HG03159 (cell line): ENCODE data around the gene TJAP1.

Experiments used
- ATAC-seq: cut with Tn5 transposase; IDR thresholded peaks from one replicate; pipeline ENCODE4 v1.9.1; 2021; ENCODE audit warnings: mild to moderate bottlenecking, moderate library complexity; ENCODE audit not compliant: unreplicated experiment

TJAP1 gene, protein sequence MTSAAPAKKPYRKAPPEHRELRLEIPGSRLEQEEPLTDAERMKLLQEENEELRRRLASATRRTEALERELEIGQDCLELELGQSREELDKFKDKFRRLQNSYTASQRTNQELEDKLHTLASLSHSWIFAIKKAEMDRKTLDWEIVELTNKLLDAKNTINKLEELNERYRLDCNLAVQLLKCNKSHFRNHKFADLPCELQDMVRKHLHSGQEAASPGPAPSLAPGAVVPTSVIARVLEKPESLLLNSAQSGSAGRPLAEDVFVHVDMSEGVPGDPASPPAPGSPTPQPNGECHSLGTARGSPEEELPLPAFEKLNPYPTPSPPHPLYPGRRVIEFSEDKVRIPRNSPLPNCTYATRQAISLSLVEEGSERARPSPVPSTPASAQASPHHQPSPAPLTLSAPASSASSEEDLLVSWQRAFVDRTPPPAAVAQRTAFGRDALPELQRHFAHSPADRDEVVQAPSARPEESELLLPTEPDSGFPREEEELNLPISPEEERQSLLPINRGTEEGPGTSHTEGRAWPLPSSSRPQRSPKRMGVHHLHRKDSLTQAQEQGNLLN

DNA sequence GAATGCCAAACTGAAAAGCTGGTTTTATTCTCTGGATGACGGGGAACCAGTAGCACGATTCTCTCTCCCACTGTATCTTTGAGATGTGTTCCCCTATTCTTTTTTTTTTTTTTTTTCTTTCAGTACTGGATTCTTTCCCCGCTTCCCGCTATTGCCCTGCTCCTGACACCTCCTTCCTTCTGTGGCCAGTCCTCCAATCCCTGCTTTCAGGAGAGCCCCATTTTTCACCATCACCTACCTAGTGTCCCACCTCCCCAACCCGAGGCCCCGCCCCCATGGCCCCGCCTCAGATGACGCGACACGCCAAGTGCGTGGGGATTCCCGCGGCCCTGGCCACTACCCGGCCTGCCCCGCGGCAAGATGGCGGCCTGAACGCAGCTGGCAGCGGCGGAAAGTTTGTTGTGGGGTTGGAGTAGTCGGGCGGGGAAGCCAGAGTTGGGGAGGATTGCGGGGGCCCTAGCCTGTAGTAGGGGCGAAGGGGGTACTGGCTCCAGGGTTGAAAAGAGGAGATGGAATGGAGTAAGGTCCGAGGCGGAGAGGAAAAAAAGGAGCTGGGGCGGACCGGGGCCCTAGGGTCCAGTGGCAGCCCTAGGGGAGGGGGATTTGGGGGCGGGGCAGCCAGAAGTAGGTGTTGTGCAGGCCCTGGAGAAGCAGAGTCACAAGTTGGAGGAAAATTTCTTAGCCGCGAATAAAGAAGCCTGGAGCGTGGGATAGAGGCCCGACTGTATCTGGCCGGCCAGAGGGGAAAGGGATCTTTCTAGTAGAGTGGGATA is at the start of gene TJAP1:
TJAP1 (plus strand) TSS at position 336 of the 773 bp plus-strand sequence. CDS start 21,432 bp downstream, outside the sequence.
- peak; percentile 86 for ATAC-seq

DNA sequence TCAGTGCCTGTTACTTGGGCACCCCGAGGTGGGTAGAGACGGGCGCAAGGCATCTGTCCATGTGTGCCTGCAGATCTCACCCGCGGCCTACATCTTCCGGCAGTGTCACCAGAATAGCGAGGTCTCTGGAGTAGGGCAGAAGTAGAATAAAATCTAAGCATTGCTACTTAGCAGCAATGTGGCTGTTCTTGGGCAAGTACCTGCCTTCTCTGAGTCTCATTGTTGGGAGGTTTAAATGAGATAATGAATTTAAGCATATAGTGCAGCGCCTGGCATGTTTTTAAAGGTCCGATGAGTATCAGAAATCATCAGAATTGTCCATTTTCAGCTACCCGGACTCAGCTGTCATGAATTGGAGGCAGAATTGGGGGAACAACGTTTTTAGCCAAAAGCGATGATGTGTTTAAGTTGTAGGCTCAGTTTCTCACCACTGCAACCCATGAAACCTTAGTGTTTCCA is 49.2 kb upstream of the TJAP1 start:
- no peak for ATAC-seq

DNA sequence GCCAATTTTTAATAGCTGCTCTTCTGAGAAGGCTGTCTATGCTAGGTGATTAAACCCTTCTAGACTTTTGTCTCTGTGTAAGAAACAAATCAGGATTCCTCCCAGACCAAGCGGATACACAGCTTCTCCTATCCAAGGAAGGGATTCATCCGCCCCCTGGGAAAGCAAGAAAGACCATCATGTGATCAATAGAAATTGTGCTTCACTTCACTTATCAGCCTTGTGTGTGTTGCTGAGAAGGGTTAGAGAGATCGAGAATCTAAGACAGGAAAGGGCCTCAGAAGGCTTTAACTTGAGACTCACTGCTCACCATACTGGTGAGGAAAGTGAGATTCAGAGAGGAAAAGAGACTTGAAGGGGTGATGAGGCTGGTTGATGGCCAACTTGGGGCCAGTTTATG is 48.5 kb upstream of the TJAP1 start:
- ATAC-seq = no peak

DNA sequence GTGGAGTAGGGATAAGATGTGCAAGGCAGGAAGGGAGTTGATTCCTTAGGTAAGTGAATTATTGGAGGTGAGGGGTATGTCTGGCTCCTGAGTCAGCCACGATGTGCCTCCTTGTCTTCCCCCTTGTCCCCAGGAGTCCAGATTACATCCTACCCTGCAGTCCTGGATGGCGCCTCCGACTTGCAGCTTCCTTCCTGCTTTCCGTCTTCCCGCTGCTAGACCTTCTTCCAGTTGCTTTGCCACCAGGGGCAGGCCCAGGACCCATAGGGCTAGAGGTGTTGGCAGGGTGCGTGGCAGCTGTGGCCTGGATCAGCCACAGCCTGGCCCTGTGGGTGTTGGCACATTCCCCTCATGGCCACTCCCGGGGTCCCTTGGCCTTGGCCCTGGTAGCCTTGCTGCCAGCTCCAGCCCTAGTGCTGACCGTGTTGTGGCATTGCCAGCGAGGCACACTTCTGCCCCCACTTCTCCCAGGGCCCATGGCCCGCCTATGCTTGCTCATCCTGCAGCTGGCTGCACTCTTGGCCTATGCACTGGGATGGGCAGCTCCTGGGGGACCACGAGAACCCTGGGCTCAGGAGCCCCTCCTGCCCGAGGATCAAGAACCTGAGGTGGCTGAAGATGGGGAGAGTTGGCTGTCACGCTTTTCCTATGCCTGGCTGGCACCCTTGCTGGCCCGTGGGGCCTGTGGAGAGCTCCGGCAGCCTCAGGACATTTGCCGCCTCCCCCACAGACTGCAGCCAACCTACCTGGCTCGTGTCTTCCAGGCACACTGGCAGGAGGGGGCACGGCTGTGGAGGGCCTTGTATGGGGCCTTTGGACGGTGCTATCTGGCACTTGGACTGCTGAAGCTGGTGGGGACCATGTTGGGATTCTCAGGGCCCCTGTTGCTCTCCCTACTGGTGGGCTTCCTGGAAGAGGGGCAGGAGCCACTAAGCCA is 45.1 kb upstream of the TJAP1 start:
- ATAC-seq = no peak

DNA sequence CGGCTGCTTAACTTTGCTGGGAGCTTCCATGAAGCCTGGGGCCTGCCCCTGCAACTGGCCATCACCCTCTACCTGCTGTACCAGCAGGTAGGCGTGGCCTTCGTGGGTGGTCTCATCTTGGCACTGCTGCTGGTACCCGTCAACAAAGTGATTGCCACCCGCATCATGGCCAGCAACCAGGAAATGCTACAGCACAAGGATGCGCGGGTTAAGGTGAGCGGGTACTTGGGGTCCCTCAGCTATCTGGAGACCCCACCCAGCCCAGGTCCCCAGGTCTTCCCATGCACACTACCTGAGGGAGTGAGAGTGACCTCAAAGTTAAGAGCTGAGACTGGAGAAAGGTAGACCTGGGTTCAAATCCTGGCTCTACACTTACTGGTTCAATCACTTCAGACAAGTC is 44.2 kb upstream of the TJAP1 start:
- ATAC-seq = no peak

DNA sequence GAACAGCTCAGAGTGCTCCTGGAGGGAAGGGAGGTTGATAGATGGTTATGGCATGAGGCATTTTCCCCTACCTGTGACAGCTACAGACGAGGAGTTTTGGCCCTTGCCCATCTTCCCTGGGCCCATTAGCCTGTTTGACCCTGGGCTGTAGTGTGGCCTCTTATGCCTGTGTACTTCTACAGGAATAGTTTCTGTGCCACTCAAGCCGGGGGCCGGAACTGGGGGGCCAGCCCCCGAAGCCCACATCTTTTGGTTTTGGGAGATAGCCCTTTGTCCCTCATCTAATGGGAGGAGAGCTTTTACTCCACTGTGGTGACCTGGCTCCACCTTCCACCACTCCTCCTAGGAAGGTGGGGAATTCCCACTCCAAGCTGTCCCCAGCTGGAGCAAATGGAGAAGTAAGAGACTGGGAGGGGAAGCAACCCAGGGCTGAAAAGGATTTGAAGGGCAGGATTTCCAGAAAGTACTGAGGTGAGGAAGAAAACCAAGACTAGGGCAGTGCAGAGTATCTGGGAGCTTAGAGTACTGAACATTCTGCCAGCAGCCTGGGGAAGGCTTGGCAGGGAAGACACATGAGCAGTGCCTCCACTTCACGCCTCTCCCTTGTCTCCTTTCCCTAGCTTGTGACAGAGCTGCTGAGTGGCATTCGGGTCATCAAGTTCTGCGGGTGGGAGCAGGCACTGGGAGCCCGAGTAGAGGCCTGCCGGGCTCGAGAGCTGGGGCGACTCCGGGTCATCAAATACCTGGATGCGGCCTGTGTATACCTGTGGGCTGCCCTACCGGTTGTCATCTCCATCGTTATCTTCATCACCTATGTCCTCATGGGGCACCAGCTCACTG is 43.1 kb upstream of the TJAP1 start:
- no peak for ATAC-seq

DNA sequence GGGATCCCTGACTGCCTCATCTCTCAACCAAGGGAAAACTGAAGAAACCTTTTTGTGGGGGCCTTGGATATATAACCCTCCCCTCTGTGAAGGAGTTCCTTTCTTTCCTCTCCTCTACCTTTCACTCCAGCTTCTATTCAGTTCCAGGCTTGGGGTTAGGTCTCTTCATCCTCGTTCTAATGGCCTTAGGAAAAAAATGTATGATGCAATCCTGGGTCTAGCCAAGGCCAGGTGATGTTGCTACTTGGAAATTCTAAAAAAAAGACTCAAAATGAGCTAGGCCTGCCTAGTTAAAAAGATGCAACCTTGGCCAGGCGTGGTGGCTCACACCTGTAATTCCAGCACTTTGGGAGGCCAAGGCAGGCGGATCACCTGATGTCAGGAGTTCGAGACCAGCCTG is 42.4 kb upstream of the TJAP1 start:
- ATAC-seq = no peak

DNA sequence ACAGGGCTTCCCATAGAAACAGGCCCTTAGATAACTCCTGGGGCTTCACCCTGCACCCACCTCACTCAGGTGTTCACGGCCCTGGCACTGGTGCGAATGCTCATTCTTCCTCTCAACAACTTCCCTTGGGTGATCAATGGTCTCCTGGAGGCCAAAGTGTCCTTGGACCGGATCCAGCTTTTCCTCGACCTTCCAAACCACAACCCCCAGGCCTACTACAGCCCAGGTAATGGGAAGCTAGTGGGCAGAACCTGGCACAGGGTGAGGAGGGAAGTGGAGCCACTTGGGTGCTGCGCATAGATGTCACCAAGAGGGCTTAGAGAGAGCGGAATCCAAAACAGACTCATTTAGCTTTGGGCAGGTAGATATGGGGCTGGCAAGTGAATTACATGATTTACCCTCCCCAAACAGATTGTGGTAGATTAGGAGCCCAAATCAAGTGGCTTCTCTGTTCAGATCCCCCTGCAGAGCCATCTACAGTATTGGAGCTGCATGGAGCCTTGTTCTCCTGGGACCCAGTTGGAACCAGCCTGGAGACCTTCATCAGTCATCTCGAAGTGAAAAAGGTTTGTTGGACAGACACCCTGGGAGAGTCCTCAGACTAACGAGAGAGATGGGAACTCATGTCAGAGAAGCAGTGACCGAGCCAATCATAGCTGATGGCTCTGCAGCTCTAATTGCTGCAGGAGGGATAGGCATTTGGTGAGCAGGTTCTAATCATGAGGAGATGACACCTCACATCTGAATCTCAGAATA is 41.5 kb upstream of the TJAP1 start:
- ATAC-seq = no peak

DNA sequence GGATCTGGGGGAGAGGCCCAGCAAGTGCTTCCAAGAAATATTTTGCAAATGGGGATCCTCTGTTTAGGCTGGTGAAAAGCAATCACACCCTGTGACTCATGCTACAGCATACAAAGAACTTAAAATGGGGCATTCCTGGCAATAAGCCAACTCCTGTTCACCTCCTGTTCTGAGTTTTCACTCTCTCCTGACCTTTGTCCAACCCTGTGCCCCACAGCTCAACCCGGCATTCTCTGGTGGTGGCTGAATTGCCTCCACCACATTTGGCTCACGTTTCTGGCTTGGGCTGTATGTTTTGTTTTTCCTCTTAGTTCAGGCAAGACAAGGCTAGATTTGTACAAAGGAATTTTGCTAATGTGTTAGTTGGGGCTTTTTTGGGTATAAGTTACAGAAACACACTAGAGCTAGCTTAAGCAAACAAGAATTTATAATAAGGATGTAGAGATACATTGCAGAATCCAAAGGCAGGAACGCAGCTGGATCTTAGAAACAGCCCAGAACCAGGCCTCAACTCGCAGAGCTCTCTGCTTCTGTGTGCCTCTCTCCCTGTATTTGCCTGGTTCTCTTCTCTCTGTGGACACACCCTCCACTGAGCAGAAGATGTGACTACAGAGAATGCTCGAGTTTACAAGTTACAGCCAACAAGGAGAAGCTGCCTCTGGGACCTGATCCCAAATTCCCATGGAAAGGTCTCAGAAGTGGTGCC is 40.6 kb upstream of the TJAP1 start:
- no peak for ATAC-seq

DNA sequence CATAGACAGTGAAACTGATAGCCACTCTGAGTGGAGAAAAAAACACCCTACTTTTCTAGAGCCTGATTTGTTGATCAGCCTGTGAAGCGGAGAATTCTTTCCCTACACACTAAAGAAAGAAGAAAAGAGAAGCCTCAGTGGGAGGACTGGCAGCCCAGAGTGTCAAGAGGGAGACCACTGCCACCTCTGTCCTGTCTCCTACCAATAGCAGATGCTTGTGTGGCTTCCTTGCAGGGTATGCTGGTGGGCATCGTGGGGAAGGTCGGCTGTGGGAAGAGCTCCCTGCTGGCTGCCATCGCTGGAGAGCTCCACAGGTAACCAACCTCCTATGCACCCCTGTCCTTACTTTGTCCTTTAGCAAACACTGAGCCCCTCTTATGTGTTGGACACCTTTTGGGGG is 39.7 kb upstream of the TJAP1 start:
- no peak for ATAC-seq

DNA sequence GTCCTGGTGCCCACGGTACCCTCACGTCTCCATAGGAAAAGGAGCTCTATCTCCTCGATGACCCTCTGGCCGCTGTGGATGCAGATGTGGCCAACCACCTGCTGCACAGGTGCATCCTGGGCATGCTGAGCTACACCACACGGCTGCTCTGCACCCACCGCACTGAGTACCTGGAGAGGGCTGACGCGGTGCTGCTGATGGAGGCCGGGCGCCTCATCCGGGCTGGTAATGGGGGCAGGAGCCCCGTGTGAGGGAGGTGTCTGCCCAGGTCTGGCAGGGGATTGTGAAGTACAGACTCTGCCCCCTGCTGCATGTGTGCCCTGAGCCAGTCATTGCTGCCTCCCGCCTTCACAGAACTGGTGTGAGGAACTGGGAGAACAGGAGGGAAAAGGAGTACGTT is 34.4 kb upstream of the TJAP1 start:
- ATAC-seq = no peak

DNA sequence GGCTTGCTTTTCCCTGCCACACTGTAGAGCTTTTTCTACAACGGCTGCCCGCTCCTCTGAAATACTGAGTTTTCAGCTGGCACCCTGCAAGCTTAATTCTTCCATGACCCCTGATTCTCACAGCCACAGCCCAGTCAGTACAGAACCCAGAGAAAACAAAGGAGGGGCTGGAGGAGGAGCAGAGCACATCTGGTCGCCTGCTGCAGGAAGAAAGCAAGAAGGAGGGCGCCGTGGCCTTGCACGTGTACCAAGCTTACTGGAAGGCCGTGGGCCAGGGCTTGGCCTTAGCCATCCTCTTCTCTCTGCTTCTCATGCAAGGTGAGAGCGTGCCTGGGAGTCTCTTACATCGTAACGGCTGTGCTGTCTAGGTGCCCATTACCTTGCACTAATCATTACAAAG is 33.3 kb upstream of the TJAP1 start:
- no peak for ATAC-seq

DNA sequence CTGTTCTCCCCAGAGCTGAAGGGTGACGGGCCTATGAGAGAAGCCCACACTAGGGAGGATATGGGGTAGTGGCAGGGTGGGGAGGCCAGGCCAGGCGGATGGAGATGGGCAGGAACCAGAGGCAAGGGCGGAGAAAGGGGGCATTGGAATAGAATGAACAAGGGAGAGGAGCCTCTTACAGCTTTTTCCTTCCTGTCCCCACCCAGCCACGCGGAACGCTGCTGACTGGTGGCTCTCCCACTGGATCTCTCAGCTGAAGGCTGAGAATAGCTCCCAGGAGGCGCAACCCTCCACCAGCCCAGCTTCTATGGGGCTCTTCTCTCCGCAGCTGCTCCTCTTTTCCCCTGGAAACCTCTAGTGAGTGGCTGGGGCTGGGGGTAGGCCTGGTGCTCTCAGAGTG is 32.8 kb upstream of the TJAP1 start:
- no peak for ATAC-seq

DNA sequence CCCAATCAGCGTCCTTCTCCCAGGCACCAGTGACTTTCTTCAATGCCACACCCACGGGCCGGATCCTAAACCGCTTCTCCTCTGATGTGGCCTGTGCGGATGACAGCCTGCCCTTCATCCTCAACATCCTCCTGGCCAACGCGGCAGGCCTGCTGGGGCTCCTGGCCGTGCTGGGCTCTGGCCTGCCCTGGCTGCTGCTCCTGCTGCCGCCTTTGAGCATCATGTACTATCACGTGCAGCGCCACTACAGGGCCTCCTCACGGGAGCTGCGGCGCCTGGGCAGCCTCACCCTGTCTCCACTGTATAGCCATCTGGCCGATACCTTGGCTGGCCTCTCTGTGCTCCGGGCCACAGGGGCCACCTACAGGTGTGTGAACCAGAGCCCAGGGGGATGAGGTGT is 31.8 kb upstream of the TJAP1 start:
- ATAC-seq = no peak

DNA sequence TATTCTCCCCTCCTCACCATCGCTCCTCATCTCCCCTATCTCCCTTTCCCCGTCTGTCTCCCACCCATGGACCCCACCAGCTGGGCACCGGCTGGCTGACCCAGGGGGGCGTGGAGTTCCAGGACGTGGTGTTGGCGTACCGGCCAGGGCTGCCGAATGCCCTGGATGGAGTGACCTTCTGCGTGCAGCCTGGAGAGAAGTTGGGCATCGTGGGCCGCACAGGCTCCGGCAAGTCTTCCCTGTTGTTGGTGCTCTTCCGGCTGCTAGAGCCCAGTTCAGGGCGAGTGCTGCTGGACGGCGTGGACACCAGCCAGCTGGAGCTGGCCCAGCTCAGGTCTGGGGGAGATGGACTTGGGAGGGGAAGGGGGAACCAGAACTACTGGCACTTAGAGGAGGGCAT is 29.8 kb upstream of the TJAP1 start:
- no peak for ATAC-seq

DNA sequence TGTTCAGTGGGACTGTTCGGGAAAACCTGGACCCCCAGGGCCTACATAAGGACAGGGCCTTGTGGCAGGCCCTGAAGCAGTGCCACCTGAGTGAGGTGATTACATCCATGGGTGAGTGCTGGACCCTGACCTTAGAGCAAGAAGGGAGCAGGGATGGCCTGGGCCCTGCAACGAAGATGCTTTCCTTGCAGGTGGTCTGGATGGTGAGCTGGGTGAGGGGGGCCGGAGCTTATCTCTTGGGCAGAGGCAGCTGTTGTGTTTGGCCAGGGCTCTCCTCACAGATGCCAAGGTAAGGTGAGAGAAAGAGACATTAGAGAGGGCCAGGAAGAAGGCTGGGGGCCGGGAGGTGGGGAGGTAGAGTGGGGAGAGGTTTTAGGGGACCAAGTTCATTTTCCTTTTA is 28.5 kb upstream of the TJAP1 start:
- no peak for ATAC-seq

DNA sequence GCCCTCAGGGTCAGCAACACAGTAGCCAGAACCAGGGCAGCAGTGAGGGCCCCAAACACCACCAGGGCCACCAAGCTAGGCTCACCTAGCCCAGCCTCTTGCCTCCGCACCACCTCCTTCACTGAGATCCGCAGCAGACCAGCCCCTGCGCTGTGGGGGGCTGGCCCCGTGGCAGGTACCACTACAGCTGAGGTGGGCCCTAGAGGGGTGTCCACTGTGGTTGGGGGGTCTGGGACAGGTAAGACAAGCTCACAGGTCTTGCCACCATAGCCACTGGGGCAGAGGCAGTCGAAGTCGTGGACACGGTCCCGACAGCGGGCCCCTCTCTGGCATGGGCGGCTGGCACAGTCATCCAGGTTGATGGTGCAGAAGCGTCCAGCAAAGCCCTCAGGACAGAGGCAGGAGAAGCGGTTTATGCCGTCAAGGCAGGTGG is 26.7 kb upstream of the TJAP1 start:
- no peak for ATAC-seq

DNA sequence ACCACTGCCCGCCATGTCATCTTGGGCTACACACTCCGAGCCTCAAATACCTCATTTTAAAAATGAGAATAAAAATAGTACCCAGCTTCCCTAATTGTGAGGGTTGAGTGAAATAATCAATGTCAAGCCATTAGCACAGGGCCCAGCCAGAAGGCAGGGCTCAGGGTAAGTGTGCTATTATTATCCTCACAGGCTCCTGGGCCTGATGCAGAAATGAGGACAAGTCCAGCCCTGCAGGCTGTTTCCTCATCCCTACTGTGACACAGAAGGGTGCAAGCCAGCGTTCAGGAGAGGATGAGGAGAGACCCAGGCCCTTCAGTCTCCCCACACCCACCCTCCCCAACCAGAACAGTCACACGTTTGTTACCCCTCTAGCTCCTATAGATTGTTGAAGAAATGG is 26.0 kb upstream of the TJAP1 start:
- ATAC-seq = no peak

DNA sequence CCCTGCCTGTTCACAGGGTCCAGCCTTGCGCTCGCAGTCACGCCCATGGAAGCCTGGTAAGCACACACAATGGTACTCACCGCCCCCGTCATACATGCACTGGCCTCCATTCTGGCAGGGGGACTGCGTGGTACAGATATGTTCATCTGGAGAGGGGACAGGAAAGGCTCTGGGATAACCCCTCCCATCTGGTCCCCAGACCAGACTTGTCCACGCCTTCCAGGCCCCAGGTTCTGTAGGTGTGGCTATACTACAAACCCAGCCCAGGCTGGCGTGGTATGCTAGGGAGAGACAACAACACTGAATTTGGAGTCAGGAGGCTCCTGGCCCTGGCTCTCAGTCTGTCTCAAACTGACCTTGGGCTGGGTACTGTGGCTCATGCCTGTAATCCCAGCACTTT is 25.4 kb upstream of the TJAP1 start:
- no peak for ATAC-seq
